ENCODE results near the gene DYNC2H1. TPM values are rescaled to one million over a fixed set of nuclear protein-coding genes. Genes with fewer than 3 reads are reported as not detected.

Gene DYNC2H1
- total and polyA plus RNA-seq, 4 donors, result 0.77 to 3.3 (median 2.1) TPM

GRCh38 chr11:103441021-103441420, 331.8 kb downstream of the DYNC2H1 start:
- Histone ChIP-seq H3K9ac (ENCODE audit: low read depth in 1 of 2, low read length in 2 of 2) (no peak overlapping the region), H3K27me3 (ENCODE audit: control insufficient read depth in 4 of 4, insufficient read depth in 4 of 4, low read length in 3 of 4) (no peaks in the 10 kb centered on the region), H3K9me3 (ENCODE audit: control insufficient read depth in 4 of 4, low read length in 3 of 4) (no peaks in the 10 kb centered on the region), H3K4me1 (ENCODE audit: control insufficient read depth in 4 of 4, insufficient read depth in 4 of 4, low read length in 3 of 4) (no peaks in the 10 kb centered on the region), H3K27ac (ENCODE audit: low read depth in 1 of 2, low read length in 2 of 2) (no peak overlapping the region), H3K36me3 (ENCODE audit: control insufficient read depth in 4 of 4, insufficient read depth in 3 of 4, low read depth in 1 of 4, low read length in 3 of 4) (no peaks in the 10 kb centered on the region), H3K4me3 (ENCODE audit: low read depth in 1 of 3, low read length in 3 of 3) (no peak overlapping the region)
- TF ChIP-seq RXRA (IDR thresholded peaks at IDR 0.05) (no peak), CTCF (IDR thresholded peaks at IDR 0.05; ENCODE audit: low read depth, low read length, missing input control) (no peak), JUND (IDR thresholded peaks at IDR 0.05) (no peak), SP1 (IDR thresholded peaks at IDR 0.05) (no peak), ATF3 (IDR thresholded peaks at IDR 0.05) (no peak), ZBTB33 (IDR thresholded peaks at IDR 0.05) (no peak), HNF4A (conservative IDR thresholded peaks at IDR 0.05) (no peak), RAD21 (IDR thresholded peaks at IDR 0.05) (no peak), GABPA (IDR thresholded peaks at IDR 0.05 in 1 of 2, conservative IDR thresholded peaks at IDR 0.05 in 1 of 2) (no peak), FOXA2 (IDR thresholded peaks at IDR 0.05) (no peak)
- TF ChIP-seq, protein P1, sequence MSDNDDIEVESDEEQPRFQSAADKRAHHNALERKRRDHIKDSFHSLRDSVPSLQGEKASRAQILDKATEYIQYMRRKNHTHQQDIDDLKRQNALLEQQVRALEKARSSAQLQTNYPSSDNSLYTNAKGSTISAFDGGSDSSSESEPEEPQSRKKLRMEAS (IDR thresholded peaks at IDR 0.05), result no peak
- DNase-seq (ENCODE audit: low spot score), result no peak
- WGBS, result 82% methylated on average over 5 of the region's 5 CpGs

DNA sequence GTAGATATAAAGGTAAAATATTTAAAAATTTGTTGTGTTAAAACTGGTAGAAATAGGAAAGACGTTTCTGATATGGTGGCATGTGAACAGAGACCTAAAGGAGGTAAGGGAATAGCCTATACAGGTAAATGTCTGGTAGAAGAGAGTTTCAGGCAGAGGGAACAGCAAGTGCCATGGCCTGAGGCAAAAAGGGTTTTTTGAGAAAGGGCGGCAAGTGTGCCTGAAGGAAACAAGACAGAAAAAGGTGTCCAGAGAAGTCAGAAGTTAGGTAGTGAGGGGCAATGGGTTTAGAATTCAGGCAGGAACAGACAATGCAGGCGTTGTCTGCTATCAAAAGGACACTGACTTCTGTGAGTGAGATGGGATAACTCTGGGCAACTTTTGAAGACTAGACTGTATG, 339.7 kb downstream of the DYNC2H1 start:
- 65% methylated on average over 3 of the region's 3 CpGs for WGBS
- no peak overlapping the region for H3K9ac ChIP-seq (ENCODE audit: low read depth in 1 of 2, low read length in 2 of 2)
- H3K27ac ChIP-seq (ENCODE audit: low read depth in 1 of 2, low read length in 2 of 2), result no peak overlapping the region
- TF ChIP-seq RXRA (IDR thresholded peaks at IDR 0.05), result no peak
- no peak for TF ChIP-seq GABPA (IDR thresholded peaks at IDR 0.05 in 1 of 2, conservative IDR thresholded peaks at IDR 0.05 in 1 of 2)
- TF ChIP-seq, protein P1 (IDR thresholded peaks at IDR 0.05), result no peak
- no peak for TF ChIP-seq EGR1 (IDR thresholded peaks at IDR 0.05; ENCODE audit: low read depth in 2 of 2)
- TF ChIP-seq ATF3 (IDR thresholded peaks at IDR 0.05), result no peak
- TF ChIP-seq YY1 (IDR thresholded peaks at IDR 0.05), result no peak
- no peak overlapping the region for H3K4me3 ChIP-seq (ENCODE audit: low read depth in 1 of 3, low read length in 3 of 3)
- DNase-seq (ENCODE audit: low spot score), result no peak
- no peaks in the 10 kb centered on the region for H3K4me1 ChIP-seq (ENCODE audit: control insufficient read depth in 4 of 4, insufficient read depth in 4 of 4, low read length in 3 of 4)
- no peaks in the 10 kb centered on the region for H3K9me3 ChIP-seq (ENCODE audit: control insufficient read depth in 4 of 4, low read length in 3 of 4)
- no peaks in the 10 kb centered on the region for H3K27me3 ChIP-seq (ENCODE audit: control insufficient read depth in 4 of 4, insufficient read depth in 4 of 4, low read length in 3 of 4)
- no peaks in the 10 kb centered on the region for H3K36me3 ChIP-seq (ENCODE audit: control insufficient read depth in 4 of 4, insufficient read depth in 3 of 4, low read depth in 1 of 4, low read length in 3 of 4)

DNA sequence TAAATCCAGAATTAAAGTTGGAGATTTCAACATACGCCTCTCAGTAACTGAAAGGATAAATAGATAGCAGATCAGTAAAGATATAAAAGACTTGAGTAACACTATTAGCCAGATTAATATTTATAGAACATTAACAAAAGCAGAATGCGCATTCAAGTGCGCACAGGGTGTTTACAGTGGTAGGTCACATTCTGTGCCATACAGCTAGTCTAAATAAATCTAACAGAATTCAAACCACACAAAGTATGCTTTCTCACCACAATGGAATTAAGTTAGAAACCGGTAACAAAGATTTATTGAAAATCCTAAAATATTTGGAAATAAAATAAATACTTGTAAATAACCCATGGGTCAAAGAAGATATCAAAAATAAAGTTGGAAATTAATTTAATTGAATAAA, 341.0 kb downstream of the DYNC2H1 start:
- H3K27ac ChIP-seq (ENCODE audit: low read depth in 1 of 2, low read length in 2 of 2), result no peak overlapping the region
- H3K9me3 ChIP-seq (ENCODE audit: control insufficient read depth in 4 of 4, low read length in 3 of 4), result no peaks in the 10 kb centered on the region
- no peaks in the 10 kb centered on the region for H3K36me3 ChIP-seq (ENCODE audit: control insufficient read depth in 4 of 4, insufficient read depth in 3 of 4, low read depth in 1 of 4, low read length in 3 of 4)
- H3K9ac ChIP-seq (ENCODE audit: low read depth in 1 of 2, low read length in 2 of 2), result no peak overlapping the region
- H3K4me3 ChIP-seq (ENCODE audit: low read depth in 1 of 3, low read length in 3 of 3), result no peak overlapping the region
- TF ChIP-seq TAF1 (conservative IDR thresholded peaks at IDR 0.05) (no peak), SP1 (IDR thresholded peaks at IDR 0.05) (no peak), GABPA (IDR thresholded peaks at IDR 0.05 in 1 of 2, conservative IDR thresholded peaks at IDR 0.05 in 1 of 2) (no peak), ZBTB33 (IDR thresholded peaks at IDR 0.05) (no peak), YY1 (IDR thresholded peaks at IDR 0.05) (no peak), HNF4G (IDR thresholded peaks at IDR 0.05) (no peak), HNF4A (conservative IDR thresholded peaks at IDR 0.05) (no peak), JUND (IDR thresholded peaks at IDR 0.05) (no peak), RXRA (IDR thresholded peaks at IDR 0.05) (no peak), FOXA1 (IDR thresholded peaks at IDR 0.05) (no peak)
- TF ChIP-seq, protein P1 (IDR thresholded peaks at IDR 0.05), result no peak
- no peaks in the 10 kb centered on the region for H3K4me1 ChIP-seq (ENCODE audit: control insufficient read depth in 4 of 4, insufficient read depth in 4 of 4, low read length in 3 of 4)
- 89% methylated on average over 4 of the region's 4 CpGs for WGBS
- H3K27me3 ChIP-seq (ENCODE audit: control insufficient read depth in 4 of 4, insufficient read depth in 4 of 4, low read length in 3 of 4), result no peaks in the 10 kb centered on the region
- no peak for DNase-seq (ENCODE audit: low spot score)

Data from liver (tissue), 9 donors.